A172 (cell line): ENCODE results near the gene KDELR3. TPM values are rescaled to one million over a fixed set of nuclear protein-coding genes. Genes with fewer than 3 reads are reported as not detected.

Experiments
- DNase-seq: peaks from one replicate; pipeline ENCODE4 v3.0.0-alpha.2; 2015; ENCODE audit warnings: low spot score
- total RNA-seq: library from RNA; depleted of rRNA; stranded (reverse); fragments of >200 nt; shearing (Covaris generic); gene quantifications from 2 replicates; pipeline ENCODE4 v1.2.3, GENCODE V29; 2014

The KDELR3 gene
- total RNA-seq, 1 experiment from 2014 or later, result 18.4 TPM

DNA sequence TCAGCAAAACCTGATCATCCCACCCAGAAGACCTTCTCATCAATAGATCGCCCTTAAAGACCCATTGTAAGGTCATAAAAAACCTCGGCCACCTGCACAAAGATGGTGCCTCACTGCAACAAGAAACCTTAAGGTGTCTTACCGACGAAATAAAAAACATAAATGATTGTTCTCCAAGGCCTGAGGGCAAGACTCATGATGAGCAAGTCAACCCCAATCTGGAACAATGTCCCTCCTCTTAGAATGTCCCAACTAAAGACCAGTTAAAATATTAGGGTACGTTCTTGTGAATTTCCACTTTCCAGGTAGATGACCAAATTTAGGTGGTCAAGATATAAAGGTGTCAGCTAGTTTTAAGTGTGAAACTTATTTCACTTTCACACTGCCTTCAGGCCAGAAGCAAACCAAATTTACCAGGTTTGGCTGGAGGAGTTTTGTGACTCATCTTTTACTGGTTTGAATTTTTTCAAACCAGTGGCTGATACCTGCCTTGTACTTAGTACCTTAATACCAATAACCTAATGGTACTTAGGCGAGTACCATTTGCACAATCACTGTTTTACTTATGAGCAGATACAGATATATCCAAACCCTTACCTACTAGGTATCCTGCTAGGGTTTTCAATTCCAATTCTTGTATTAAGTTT is 14.9 kb downstream of the KDELR3 start:
- no peak for DNase-seq

DNA sequence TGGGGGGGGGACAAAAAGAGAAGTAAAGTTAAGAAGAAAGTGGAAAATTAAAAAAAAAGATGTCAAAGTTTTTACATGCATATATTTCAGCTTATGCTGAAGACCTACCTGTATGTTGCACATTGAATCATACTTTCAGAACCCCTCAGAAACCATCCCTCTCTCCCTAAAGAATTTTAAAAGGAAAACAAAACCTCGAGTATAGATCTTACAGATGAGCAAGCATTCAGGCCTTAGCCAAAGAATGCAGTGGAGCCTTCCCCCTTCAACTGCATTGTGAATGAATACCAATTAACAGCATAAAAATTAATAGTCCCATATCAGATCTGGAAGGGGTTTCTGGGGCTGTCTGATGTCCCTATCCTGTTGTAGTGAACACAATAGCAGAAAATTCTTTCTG is 16.3 kb downstream of the KDELR3 start:
- DNase-seq, result no peak

DNA sequence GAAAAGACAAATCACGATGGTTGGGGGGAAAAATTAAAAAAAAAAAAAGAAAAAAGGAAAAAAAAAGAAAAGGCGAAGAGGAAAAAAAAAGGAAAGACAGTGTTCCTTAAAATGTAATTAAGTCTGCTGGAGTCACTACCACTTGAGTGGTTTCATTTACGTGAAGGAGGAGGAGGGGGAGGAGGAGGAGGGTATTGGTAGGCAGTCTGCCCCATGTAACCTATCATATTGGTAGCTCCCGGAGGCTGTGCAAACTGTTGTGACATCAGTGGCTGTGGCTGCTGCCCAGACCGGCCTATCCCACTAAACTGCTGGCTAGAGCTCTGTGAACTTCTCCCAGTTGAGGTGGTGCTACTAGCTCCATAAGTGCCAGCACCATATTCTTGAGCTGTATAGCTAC is 17.9 kb downstream of the KDELR3 start:
- no peak for DNase-seq

DNA sequence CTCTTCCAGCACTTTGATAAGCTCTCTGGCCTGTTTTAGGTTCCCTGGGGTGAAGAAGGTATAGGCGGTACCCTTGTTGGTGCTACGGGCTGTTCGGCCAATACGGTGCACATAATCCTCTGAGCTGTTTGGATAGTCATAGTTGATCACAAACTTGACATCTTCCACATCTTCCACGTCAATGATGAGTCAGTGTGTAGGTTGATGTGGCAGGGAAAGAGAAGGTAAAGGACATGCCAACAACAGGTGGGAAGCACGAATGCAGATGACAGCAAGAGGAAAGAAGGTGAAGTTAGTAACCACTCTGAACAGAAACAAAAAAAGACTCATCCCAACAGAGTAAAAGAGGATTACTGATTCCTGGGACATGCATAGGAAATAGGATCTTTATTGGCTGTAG is 20.1 kb downstream of the KDELR3 start:
- DNase-seq, result no peak

DNA sequence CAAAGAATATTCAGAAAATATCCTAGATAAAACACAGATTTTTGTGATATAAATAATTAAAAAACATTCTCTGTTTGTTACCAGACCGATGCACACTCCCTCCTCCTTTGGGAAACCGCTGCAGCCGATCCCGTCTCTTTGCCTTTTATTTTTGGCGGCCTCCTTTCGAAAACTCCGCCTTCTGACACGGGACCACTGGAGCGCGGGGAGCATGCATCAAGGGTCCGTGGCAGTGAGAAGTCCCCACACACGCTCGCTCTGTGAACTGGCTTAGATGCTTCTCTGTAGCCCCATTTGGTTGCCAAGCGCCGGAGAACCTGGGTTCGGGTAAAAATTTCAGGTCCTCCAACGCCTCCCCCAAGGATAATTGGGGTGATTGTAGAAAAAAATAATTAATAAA is 21.2 kb downstream of the KDELR3 start:
- DNase-seq, result no peak

DNA sequence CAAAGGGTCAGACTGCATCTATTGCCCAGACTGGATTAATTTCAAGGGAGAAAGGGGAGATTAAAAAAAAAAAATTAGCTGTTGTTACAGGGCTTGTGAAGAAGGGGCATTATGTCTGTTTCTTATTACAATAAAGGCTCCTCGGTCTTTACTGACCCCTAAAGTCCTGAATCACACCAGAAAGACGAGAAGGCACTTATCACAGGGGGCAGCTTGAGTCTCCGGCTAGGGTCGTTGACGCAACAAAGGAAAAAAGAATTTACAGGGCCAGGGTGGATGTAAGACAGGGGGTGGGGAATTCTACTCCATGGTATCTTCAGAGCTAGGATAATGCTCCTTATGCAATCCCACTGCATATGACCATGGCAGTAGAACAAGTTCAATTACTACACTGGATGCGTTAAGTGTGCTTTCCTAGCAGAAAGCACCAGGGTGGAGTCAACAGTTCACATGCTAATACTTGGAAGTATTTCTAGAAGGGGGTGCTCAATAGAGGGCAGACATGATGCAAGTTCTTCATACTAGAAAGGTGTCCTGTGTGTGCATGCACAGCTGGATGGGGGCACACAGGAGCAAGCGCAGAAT is 21.8 kb downstream of the KDELR3 start:
- DNase-seq, result no peak

DNA sequence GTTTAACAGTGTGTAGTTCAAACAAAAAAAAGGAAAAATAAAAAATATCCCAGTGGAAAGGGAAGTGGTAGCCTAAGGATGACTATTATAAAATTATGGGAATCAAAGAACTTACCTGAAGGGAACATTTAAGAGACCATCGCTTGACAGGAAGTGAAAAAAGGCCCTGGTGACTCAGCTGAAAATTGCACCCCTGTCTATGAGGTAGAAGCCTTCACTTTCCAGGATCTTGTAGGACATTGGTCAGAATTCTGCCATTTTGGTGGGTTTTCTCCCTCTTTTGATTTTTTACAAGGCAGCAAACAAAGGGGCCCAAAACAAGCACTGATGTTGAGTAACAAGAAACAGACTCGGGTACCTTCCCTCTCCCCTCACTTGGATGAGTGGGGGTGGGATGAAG is 22.6 kb downstream of the KDELR3 start:
- DNase-seq, result no peak

DNA sequence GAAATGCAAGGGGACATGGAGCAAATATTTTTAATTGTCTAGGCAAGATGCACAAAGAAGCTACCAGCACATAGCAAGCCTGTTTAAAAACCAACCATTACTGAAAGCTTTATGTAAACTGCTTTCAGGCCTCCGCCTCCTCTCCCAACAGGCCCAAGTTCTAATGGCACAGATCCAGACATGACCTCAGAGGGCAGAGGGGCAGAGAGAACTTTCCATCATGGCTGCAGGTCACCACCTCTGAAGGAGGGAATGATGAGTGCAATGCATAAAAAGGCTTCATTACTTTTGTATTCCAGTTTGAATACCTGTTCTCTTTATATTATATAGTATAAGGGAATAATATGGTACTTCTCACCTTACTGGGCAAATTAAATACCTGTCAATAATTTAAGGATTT is 23.0 kb downstream of the KDELR3 start:
- peak; percentile 27 for DNase-seq

DNA sequence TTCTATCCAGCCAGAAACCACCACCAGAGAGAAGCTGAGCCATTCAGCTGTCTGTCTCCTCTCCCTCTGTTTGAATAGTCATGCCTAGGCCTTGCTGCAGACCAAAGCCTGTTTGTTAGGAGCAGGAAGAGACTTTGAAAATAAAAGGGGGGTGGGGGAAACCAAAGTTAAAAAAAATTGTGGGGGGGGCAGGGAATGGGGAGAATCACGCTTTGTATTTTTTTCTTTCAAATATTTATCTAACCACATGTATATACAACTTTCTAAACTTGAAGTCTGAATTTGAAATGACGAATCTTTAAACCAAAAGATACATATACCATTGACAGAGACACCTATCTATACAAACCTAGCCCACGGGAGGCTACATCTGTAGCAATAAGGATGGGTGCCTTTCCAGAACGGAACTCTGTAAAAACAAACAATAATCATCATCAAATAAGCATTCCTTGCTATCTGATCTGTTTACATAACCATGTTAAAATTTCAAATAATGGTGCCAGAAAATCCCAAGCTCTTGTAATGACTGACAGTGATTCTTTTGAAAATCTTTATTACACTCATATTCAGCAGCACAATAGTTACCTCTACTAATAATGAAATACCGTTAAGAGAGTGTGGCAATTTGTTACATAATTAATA is 23.9 kb downstream of the KDELR3 start:
- no peak for DNase-seq

DNA sequence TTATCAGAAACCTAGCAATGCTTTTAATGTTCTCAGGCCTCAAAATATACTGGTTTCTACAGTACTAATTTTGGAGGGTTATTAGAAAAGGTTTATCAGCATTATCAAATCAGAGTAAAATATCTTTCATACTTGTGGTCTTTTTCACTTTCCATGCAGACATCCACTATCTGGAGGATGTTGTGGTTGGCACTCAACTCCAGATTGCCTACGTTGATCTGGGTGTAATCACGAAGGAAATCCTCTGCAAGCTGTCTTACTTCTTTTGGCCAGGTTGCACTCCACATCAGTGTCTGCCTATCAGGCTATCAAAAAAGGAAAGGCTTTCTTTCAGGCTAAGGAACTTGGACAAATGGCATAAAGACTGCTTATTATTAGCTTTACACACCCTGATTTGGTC is 26.6 kb downstream of the KDELR3 start:
- DNase-seq, result no peak

DNA sequence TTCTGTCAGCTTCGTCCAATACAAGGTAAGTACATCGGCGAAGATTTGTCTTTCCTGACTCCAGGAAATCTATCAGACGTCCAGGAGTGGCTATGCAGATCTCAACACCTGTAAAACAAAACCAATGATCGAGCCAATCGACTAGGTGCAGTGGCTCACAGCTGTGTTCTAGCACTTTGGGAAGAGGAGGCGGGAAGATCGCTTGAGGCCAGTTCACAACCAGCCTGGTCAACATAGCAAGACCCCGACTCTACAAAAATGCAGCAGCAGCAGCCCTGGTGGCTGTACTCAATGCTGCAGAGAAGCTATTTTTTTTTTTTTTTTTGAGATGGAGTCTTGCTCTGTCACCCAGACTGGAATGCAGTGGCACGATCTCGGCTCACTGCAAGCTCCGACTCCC is 27.0 kb downstream of the KDELR3 start:
- DNase-seq, result no peak

DNA sequence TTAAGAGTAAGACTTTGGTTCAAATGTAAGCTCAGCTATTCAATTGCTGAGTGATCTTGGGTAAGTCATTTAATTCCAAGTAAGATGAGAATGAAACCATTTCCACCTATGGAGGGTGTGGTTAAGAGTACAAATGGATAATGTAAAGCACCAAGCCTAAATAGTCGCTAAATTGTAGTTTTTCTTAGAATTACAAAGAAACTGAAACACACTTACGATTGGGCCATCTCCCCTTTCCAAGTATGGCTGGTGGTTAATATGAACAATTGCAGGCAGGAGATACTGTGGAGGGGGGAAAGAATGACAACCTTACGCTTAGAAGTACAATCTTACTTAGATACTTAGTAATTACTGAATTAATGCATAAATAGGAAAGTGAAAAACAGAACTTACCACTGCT is 30.0 kb downstream of the KDELR3 start:
- no peak for DNase-seq

DNA sequence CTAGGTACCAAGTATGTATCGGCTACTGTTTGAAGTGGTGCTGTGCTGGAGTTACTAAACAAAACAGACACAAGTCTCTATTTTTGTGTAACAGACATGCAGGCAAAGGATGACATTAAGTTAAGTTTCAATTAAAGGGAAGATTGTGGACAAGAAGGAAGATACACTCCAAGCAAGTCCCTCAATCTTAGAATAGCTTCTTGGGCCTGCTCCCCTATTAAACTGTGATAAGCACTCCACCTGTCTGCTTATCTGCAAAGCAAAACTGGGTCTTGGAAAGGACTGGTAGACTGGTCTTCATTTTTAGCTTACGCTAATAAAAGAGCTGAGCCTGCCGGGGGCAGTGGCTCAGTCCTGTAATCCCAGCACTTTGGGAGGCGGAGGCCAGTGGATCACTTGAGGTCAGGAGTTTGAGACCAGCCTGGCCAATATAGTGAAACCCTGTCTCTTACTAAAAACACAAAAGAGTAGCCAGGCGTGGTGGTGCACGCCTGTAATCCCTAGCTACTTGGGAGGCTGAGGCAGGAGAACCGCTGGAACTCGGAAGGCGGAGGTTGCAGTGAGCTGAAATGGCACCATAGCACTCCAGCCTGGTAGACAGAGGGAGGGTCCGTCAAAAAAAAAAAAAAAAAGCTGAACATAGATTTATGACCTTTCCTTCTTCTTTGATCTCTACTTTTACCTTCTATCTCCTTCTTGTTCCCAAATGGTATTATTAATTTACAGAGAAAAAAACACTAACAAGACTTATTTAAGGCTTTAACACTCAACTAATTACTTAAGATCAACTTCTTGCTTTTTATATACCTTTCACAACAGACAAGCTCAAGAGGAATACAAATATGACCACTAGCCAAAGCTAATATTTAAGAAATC is 34.1 kb downstream of the KDELR3 start:
- DNase-seq, result no peak

DNA sequence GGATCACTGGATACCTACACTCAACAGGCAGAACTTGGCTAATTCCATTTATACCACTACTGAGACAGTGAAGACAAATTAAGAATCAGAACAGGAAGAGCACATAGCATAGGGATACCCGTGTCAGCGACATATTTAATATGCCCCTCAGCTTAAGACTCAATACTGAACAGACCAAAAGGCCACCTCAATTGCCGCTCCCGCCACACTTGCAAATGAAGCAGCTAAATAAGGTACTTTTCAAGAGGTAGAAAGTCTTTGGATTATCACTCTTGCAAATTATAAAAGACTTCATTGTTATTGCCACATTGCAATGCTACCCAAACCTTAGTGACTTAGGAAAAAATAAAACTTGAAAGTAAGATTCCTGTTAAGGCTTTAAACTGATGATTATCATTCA is 35.1 kb downstream of the KDELR3 start:
- no peak for DNase-seq

DNA sequence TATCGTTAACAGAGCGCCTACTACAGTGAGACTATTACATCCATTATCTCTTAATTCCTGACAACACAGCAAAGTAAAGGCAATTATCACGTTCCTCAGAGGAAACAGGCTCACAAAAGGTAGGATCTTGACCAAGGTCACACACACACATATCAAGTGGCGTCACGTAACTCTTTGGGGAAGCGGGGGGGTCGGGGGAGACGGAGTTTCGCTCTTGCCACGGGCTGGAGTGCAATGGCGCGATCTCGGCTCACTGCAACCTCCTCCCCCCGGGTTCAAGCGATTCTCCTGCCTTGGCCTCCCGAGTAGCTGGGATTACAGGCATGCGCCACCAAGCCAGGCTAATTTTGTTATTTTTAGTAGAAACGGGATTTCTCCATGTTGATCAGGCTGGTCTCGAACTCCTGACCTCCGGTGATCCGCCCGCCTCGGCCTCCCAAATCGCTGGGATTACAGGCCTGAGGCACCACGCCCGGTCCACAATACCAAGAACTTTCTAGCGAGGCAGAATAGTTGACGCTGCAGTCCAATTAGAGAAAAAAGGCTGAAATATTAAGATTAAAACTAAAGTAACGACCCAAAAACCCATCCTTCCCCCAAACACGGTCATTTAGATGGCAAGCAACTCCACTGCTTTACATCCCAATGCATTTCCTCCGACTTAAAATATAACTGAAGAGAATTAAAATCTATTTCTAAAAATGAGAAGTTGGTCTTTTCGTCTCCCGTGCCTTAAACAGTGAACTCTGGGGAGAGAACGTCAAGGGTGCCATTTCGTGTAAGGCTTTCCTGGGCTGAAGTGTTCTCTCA is 37.0 kb downstream of the KDELR3 start:
- DNase-seq, result peak; percentile 13

DNA sequence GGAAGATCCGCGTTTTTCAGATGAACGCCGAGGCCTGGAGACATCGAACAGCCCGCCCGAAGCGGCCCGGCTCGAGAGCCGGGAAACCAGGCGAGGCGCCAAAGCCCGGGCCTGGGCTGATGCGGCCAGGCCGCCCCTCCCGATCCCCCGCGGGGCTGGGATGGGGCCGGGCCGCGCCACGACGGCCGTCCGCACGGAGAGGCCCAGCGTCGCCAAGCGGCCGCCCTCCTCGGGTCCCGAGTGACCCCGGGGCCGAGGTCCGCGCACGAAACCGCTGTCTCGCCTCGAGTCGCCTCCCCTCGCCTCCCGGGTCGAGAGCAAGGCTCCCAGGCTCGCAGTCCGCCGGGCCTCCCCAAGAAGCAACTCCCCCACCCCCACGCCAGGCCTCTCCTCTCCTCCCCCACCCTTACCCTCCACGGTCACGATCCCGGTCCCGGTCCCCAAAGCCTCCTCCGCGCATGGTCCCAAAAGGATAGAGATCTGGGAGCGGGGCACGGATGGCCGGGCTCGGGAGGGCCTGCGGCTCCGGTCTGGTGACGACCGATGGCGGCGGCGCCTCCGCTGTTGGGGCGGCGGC is 37.7 kb downstream of the KDELR3 start:
- DNase-seq, result no peak

DNA sequence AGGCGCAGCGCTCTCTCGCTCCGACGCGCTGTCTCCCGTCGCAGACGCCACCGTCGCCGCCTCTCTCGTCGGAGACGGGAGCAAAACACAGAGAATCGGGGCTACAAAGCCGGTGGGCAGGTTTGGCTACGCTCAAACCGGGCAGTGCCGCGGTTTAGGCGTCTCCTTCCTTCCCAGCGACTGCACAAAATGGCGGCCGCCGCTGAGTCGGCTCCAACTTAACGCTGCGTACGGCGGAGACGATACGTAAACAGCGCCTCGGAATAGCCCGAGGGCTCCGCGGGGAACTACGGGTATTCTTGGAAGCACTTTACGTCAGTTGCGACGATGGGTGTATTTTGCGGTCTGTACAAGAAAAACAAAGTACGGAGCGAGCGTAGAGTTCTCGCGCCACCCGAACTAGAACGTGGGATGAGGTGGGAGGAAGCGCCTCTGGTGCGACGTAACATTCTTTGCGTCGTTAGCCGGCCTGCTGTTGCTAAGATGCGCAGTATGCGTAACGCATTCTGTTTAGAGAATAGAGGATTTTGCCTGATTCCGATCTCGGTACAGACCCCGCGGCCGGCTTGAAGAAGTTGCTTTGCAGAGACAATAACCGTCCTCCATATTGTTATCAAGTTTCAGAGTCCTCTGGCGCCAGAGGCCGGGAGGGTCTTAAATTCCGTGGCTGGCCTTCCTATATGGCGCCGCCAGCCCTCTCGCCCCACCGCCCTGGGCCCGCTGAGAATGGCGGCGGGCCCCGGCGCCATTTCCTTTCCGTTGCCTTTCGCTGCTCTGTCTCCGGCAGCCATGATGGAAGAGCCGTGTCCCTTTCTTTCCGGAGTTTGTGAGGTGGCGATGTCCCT is 38.4 kb downstream of the KDELR3 start, which contains the start of gene DDX17:
TSS of gene DDX17 (minus strand) at position 194 of the 845 bp plus-strand sequence.
- peak; percentile 92 for DNase-seq

DNA sequence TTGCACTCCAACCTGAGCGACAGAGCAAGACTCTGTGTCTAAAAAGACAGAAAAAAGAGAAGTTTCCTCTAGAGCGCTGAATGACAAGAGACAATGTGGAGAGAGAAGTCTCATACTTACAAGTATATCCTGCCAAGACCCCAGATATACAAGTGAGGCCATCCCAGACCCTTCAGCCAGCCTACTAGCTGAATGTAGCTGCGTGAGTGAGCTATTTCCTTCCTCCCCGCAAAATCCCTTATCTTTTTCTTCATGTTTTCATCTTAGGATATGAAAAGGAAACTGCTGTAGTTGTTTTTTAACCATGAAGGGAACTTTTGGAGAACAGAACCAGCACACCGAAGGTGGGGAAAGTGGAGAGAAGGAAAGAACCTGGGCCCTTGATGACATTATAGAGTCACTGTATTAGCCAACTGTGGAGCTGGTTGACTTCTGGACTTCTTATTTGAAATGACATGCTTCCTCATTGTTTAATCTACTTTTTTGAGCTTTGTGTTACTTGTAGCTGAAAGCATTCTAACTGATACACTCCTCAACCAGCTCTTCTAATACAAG is 42.6 kb downstream of the KDELR3 start:
- DNase-seq, result no peak

DNA sequence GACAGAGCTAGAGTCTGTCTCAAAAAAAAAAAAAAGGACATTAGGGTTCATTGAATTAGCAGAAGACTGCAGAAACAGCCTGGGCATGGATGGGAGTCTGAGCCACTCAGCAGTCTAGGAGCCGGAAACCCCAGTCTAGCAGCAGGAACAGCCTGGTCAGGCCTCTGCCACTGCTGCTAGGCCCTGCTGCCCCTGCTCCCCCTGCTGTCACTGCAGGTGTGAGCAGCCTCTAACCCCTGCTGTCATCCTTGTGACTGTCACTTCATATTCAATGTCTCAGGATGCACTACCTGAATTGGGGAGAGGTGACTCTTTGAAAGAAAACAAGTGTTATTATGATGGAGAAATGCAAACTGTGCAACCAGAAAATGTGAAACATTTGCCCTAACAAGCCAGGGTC is 45.2 kb downstream of the KDELR3 start:
- no peak for DNase-seq

DNA sequence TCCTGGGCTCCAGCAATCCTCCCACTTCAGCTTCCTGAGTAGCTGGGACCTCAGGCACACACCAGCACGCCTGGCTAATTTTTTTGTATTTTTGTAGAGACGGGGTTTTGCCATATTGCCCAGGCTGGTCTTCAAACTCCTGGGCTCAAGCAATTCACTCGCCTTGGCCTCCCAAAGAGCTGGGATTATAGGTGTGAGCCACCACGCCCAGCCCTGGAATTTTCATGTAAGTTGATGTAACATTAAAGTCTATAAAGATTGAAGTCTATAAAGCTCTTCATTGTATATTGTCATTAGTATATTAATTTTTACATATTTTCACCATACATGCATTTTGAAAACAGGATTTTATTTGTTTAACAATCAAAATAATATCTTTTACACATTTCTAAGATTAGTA is 50.7 kb downstream of the KDELR3 start:
- DNase-seq, result no peak
